Measurements from ENCODE around the gene COX4I1. TPM values are rescaled to one million over a fixed set of nuclear protein-coding genes. Genes with fewer than 3 reads are reported as not detected.

Gene COX4I1
- total RNA-seq, 1 experiment from 2014 or later = 814 TPM

DNA sequence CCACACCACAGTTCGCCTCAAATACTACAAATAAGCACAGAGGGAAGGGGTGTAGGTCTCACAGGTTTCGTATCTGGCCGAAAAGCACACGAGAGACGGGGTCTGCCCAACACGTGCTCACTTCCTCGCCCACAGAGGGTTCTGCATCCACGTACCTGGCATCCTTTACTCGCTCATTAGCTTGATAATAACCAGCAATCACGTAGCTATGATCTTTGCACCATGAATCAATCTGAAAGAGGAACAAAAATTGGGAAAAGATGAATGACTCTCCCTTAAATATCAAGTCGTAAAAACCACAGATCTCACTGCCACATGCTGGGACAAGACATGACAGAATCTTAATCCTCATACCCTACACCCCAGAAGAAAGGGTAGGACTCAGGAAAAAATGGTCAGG lies 10.7 kb upstream of the COX4I1 start:
- H3K27me3 ChIP-seq (replicated peaks; ENCODE audit: control insufficient read depth, insufficient read depth, low read length) = no peaks in the 10 kb centered on the region
- POLR2A ChIA-PET = no interaction called here
- no peak for DNase-seq
- intact Hi-C loops (cut with micrococcal nuclease; ENCODE audit: unreplicated experiment) = no loop called here
- Mint-ChIP-seq H3K27me3 (ENCODE audit: insufficient read depth, unreplicated experiment) (no peaks in the 10 kb centered on the region), H3K36me3 (ENCODE audit: insufficient read depth, unreplicated experiment) (peaks cover 85% of the 10 kb centered on the region), H3K9me3 (ENCODE audit: unreplicated experiment) (no peaks in the 10 kb centered on the region), H3K27ac (ENCODE audit: unreplicated experiment) (no peak overlapping the region), H3K4me3 (ENCODE audit: unreplicated experiment) (no peak overlapping the region), H3K4me1 (ENCODE audit: low read depth, unreplicated experiment) (no peaks in the 10 kb centered on the region)
- BruUV-seq (replicated peaks) = no TSS peak
- CTCF ChIA-PET = no interaction called here
- no peaks in the 10 kb centered on the region for H3K4me1 ChIP-seq
- TF ChIP-seq, protein P1, sequence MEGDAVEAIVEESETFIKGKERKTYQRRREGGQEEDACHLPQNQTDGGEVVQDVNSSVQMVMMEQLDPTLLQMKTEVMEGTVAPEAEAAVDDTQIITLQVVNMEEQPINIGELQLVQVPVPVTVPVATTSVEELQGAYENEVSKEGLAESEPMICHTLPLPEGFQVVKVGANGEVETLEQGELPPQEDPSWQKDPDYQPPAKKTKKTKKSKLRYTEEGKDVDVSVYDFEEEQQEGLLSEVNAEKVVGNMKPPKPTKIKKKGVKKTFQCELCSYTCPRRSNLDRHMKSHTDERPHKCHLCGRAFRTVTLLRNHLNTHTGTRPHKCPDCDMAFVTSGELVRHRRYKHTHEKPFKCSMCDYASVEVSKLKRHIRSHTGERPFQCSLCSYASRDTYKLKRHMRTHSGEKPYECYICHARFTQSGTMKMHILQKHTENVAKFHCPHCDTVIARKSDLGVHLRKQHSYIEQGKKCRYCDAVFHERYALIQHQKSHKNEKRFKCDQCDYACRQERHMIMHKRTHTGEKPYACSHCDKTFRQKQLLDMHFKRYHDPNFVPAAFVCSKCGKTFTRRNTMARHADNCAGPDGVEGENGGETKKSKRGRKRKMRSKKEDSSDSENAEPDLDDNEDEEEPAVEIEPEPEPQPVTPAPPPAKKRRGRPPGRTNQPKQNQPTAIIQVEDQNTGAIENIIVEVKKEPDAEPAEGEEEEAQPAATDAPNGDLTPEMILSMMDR (IDR thresholded peaks at IDR 0.05; ENCODE audit: insufficient read depth in 1 of 2, low read depth in 1 of 2, low read length in 1 of 2, severe bottlenecking in 1 of 2, unreplicated experiment in 1 of 2) = no peak
- peaks cover 12% of the 10 kb centered on the region for H3K36me3 ChIP-seq (ENCODE audit: control insufficient read depth, insufficient read depth, low read length)
- H3K4me3 ChIP-seq (ENCODE audit: low read depth, low read length) = no peak overlapping the region
- no peaks in the 10 kb centered on the region for H3K9me3 ChIP-seq

DNA sequence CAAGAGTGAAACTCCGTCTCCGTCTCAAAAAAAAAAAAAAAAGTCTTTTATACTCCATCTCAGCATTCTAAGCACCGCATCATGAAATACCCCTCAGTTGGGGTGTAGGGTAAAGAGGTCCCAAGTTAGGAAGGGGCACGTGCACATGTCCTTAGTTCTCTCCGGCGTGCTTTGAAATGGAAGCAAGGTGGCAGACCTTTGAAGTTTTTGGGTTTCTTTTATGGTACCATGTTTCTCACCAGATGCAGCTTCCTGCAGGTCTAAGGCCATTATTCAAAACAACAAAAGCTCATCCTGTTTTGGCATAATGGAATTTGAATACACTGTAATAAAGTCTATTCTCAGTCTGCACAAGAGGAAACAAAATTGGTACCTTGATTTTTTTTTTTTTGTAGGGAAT lies 9.7 kb upstream of the COX4I1 start:
- Mint-ChIP-seq H3K4me1 (ENCODE audit: low read depth, unreplicated experiment) (no peaks in the 10 kb centered on the region), H3K36me3 (ENCODE audit: insufficient read depth, unreplicated experiment) (peaks cover 90% of the 10 kb centered on the region), H3K27ac (ENCODE audit: unreplicated experiment) (no peak overlapping the region), H3K27me3 (ENCODE audit: insufficient read depth, unreplicated experiment) (no peaks in the 10 kb centered on the region), H3K4me3 (ENCODE audit: unreplicated experiment) (no peak overlapping the region), H3K9me3 (ENCODE audit: unreplicated experiment) (no peaks in the 10 kb centered on the region)
- Histone ChIP-seq H3K9me3 (no peaks in the 10 kb centered on the region), H3K27me3 (replicated peaks; ENCODE audit: control insufficient read depth, insufficient read depth, low read length) (no peaks in the 10 kb centered on the region), H3K36me3 (ENCODE audit: control insufficient read depth, insufficient read depth, low read length) (peaks cover 12% of the 10 kb centered on the region), H3K4me3 (ENCODE audit: low read depth, low read length) (no peak overlapping the region), H3K4me1 (no peaks in the 10 kb centered on the region)
- intact Hi-C loops (cut with micrococcal nuclease; ENCODE audit: unreplicated experiment) = no loop called here
- POLR2A ChIA-PET = no interaction called here
- TF ChIP-seq, protein P1 (IDR thresholded peaks at IDR 0.05; ENCODE audit: insufficient read depth in 1 of 2, low read depth in 1 of 2, low read length in 1 of 2, severe bottlenecking in 1 of 2, unreplicated experiment in 1 of 2) = no peak
- no peak for DNase-seq
- CTCF ChIA-PET = no interaction called here
- BruUV-seq (replicated peaks) = no TSS peak

DNA sequence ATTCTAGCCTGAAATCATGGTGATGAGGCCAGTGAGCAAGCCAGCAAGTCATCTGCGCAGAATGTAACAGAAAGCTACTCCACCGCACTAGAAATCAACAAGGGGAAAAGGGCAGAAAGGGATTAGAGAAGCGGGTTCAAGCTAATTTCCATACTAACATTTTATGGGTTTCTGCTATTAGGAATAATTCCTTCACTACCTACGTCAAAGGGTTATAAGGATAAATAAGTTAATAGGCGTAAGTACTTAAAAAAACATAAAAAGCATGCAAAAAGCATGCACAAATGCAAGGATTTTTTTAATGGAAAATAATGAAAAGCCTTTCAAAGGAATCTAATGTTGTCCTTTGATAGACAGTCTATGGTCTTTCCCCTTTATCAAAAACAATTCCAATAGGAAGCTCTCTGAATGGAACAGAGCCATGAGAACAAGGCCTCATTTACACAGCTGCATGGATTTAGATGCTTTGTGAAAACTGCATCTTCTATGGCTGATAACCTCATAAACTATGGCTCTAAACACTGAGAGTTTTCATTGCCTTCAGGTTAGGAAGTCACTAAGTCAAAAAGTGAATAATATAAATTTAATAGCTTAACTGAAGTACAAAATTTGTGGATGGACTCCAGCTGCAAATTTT lies 5.7 kb upstream of the COX4I1 start:
- no peak overlapping the region for H3K4me3 Mint-ChIP-seq (ENCODE audit: unreplicated experiment)
- no peaks in the 10 kb centered on the region for H3K9me3 Mint-ChIP-seq (ENCODE audit: unreplicated experiment)
- peaks cover 10% of the 10 kb centered on the region for H3K4me1 Mint-ChIP-seq (ENCODE audit: low read depth, unreplicated experiment)
- ChIA-PET CTCF (no interaction called here), POLR2A (no interaction called here)
- no peak for DNase-seq
- Histone ChIP-seq H3K27me3 (replicated peaks; ENCODE audit: control insufficient read depth, insufficient read depth, low read length) (no peaks in the 10 kb centered on the region), H3K4me1 (peaks cover 6% of the 10 kb centered on the region; the same call in 1 of the 2 replicates), H3K36me3 (ENCODE audit: control insufficient read depth, insufficient read depth, low read length) (peaks cover 10% of the 10 kb centered on the region; the same call in 1 of the 2 replicates), H3K4me3 (ENCODE audit: low read depth, low read length) (no peak overlapping the region), H3K9me3 (no peaks in the 10 kb centered on the region)
- peaks cover 97% of the 10 kb centered on the region for H3K36me3 Mint-ChIP-seq (ENCODE audit: insufficient read depth, unreplicated experiment)
- TF ChIP-seq, protein P1 (IDR thresholded peaks at IDR 0.05; ENCODE audit: insufficient read depth in 1 of 2, low read depth in 1 of 2, low read length in 1 of 2, severe bottlenecking in 1 of 2, unreplicated experiment in 1 of 2) = no peak
- no TSS peak for BruUV-seq (replicated peaks)
- H3K27me3 Mint-ChIP-seq (ENCODE audit: insufficient read depth, unreplicated experiment) = no peaks in the 10 kb centered on the region
- no peak overlapping the region for H3K27ac Mint-ChIP-seq (ENCODE audit: unreplicated experiment)
- intact Hi-C loops (cut with micrococcal nuclease; ENCODE audit: unreplicated experiment) = no loop called here
